IPS-20b (cell line): ENCODE data around the gene ACCSL.

ENCODE experiments used
- H3K27ac ChIP-seq: one replicate; pipeline ENCODE4 v1.5.1; 2013; ENCODE audit warnings: low read length
- H3K27me3 ChIP-seq: 2 replicates; pipeline ENCODE4 v1.6.1; 2013; ENCODE audit warnings: mild to moderate bottlenecking, low read length, inconsistent platforms; ENCODE audit not compliant: insufficient read depth
- H3K36me3 ChIP-seq: 2 replicates; pipeline ENCODE4 v1.6.1; 2013; ENCODE audit warnings: low read depth, mild to moderate bottlenecking, inconsistent platforms, low read length, moderate library complexity; ENCODE audit not compliant: insufficient read depth
- H3K4me1 ChIP-seq: 2 replicates; pipeline ENCODE4 v1.6.1; 2013; ENCODE audit warnings: mild to moderate bottlenecking, control low read depth, inconsistent platforms, low read length, moderate library complexity; ENCODE audit not compliant: insufficient read depth
- H3K4me3 ChIP-seq: 2 replicates; pipeline ENCODE4 v1.5.1; 2013; ENCODE audit warnings: mild to moderate bottlenecking, low read length, inconsistent platforms
- H3K9ac ChIP-seq: 2 replicates; pipeline ENCODE4 v1.6.1; 2013; ENCODE audit warnings: low read depth, mild to moderate bottlenecking, inconsistent platforms, low read length, moderate library complexity
- H3K9me3 ChIP-seq: 2 replicates; pipeline ENCODE4 v1.6.1; 2013; ENCODE audit warnings: mild to moderate bottlenecking, low read depth, low read length, inconsistent platforms; ENCODE audit not compliant: insufficient read depth

Gene ACCSL

DNA sequence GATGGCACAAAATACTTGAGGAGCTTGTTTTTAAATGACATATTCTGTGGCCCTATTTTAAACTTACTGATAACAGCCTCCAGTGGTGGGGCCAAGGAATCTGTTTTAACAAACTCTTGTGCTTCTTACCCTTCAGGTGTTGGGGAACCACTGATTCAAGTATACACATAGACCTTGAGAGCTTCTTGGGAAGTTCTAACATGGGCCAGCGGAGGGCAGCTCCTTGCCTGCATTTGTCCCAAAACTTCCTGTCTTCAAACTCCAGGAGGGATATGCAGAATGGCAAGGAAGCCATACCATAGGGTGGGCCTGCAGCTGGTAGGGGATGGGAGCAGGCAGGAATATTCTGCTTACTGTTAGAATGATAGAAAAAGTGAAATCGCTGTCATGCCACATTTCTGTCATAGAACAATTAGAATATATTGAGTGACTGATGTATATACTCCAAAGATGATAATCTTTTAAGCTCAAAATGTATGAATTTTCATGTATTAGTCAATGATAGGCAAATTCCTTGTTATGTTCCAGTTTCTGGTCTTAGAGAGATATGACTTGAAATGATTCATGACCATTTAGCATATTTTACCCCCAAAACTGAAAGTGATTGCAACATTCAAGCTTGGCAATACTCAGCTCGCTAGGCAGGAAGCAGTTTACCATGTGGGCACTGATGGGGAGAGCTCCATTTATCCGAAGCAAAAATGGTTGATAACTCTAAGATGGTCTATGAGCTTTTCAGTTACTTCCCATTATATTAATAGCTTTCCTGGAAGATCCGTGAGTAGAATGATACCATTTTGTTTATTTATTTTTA lies 56.9 kb downstream of the ACCSL start:
- Histone ChIP-seq H3K27me3 (no peaks in the 10 kb centered on the region), H3K36me3 (peaks cover 8% of the 10 kb centered on the region; the same call in 1 of the 2 replicates), H3K27ac (no peak overlapping the region), H3K9me3 (no peaks in the 10 kb centered on the region), H3K9ac (no peak overlapping the region), H3K4me3 (no peak overlapping the region), H3K4me1 (no peaks in the 10 kb centered on the region; the same call in 1 of the 2 replicates)

DNA sequence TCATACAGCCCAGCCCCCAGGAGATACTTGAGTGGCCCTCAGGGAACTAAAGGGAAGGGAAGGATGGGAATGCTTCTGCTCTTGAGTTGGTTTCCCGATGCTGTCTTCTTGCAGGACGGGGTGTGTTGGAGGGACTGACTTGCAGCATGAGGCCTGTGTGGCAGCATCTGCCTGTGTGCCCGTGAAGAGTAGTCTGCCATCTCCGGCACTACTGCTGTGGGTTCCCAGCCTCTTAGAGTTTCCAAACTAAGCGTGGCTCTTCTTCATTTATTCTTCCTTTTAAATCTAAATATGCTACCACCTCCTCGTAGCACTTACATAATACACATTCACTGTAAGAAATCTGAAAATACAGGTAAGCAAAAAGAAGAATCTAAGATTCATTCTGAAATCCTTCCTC lies 60.5 kb downstream of the ACCSL start:
- peaks cover 8% of the 10 kb centered on the region; the same call in 1 of the 2 replicates for H3K36me3 ChIP-seq
- no peak overlapping the region for H3K4me3 ChIP-seq
- no peak overlapping the region for H3K27ac ChIP-seq
- H3K9me3 ChIP-seq = no peaks in the 10 kb centered on the region
- no peaks in the 10 kb centered on the region for H3K27me3 ChIP-seq
- H3K9ac ChIP-seq = no peak overlapping the region
- H3K4me1 ChIP-seq = no peaks in the 10 kb centered on the region
